ENCODE results near the gene NTHL1.
A peak's percentile ranks its signal among the peaks of the same experiment; 100 is the strongest.

Gene NTHL1

DNA sequence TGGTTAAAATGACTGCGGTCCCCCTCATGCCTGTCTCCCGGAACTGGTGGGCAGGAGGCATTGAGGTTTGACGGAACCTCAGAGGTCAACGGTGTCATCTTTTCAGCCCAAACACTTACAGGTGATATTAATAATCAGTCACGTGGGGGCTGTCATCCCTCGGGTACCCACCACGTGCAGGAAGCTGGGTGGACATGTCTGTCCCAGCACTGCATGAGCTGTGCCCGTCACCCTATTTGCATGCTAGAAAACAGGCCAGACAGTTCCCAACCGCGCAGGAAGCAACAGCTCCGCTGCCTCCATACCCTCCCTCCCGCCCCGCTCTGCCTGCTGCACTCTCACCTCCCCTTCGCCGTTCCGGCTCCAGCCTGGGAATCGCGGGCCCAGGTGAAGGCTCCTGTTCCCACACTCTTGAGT is 56.5 kb downstream of the NTHL1 start:
- DNase-seq, result peak; percentile 29

DNA sequence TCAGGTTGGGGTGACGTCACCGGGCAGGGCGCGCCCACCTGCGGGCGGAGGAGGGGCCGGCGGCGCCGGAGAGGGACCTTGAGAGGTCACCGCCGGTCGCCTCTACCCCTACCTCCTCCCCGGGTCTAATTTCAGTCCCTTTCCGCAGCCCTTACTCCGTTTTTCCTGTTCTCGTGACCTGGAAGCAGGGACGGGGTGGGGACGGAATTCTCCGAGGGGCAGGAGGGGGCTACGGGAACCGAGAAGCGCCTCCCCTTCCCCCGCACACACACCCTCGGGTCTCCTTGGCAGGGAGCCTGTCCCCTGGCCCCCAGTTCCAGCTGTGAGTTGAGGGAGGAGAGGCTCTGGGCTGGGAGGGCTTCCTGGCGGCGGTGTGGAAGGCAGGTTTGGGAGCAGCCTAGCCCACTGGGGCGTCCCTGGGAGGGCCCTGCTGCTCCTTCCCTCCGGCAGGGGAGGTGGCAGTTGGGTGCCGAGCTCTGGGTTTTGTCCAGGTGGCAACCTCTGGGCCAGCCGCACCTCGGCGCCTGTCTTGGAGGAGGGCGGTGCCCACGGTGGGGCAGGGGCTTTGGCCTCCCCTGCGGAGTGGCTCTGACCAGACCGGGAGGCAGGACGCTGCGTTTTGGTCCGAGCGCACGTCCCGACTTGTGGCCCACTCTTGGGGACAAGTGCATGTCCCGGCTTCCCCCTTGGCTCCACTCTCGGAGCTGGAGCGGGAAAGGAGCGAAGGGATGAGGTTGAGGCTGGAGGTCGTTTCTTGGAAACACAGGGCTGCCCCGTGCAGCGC is 57.1 kb downstream of the NTHL1 start:
- DNase-seq, result no peak

DNA sequence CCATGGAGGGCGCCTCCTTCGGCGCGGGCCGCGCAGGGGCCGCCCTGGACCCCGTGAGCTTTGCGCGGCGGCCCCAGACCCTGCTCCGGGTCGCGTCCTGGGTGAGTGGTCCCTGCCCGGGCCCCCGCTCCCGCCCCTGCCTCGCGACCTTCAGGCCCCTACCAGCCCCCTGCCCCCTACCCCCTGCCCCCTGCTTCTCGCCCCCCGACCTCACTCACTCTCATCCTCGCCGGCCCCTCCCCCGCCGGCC is 57.6 kb downstream of the NTHL1 start:
- DNase-seq, result no peak
